K562 (cell line): ENCODE results near the gene PGF. TPM values are rescaled to one million over a fixed set of nuclear protein-coding genes. Genes with fewer than 3 reads are reported as not detected.

Experiments used
- CEBPG ChIP-seq, 3 experiments: fragments of 200-800 bp in 1 of 3; sonication (Bioruptor generic) in 1 of 3; sonication (generic) in 1 of 3; formaldehyde crosslinking in 1 of 3; IDR thresholded peaks in 2 of 3; conservative IDR thresholded peaks in 1 of 3; 2 replicates each; pipeline versions ENCODE4 v1.6.1 to v1.8.0; 2016 to 2022; ENCODE audit warnings: missing compliant biosample characterization in 2 of 3, missing genetic modification characterization in 2 of 3, mild to moderate bottlenecking in 1 of 3, missing genetic modification reagents in 1 of 3
- DEAF1 ChIP-seq: fragments of 450-650 bp; formaldehyde crosslinking; IDR thresholded peaks from 2 replicates; pipeline ENCODE4 v1.4.0; 2020; ENCODE audit warnings: mild to moderate bottlenecking, moderate library complexity
- RAD21 ChIP-seq, 2 experiments: fragments of 250-450 bp in 1 of 2; fragments of 450-650 bp in 1 of 2; sonication (Bioruptor Pico) in 1 of 2; formaldehyde crosslinking in 1 of 2; IDR thresholded peaks in 1 of 2; conservative IDR thresholded peaks in 1 of 2; 2 replicates each; pipeline versions ENCODE4 v1.4.0 to v1.8.0; 2020 to 2022; ENCODE audit warnings: mild to moderate bottlenecking in 2 of 2, moderate library complexity in 1 of 2
- STAG1 ChIP-seq: sonication (generic); formaldehyde crosslinking; IDR thresholded peaks from 2 replicates; pipeline ENCODE4 v1.5.0; 2020; ENCODE audit warnings: missing genetic modification reagents, borderline replicate concordance
- ZNF398 ChIP-seq: fragments of 250-450 bp; sonication (Bioruptor Pico); IDR thresholded peaks from 2 replicates; pipeline ENCODE4 v1.8.0; 2021; ENCODE audit warnings: moderate library complexity, mild to moderate bottlenecking, inconsistent platforms
- polyA plus RNA-seq, 8 experiments: library from polyadenylated mRNA; depleted of rRNA in 4 of 8; stranded (reverse) in 5 of 8; unstranded in 3 of 8; fragments of >200 nt; fragmentation: Nextera tagmentation in 2 of 8; fragmentation: Illumina TruSeq in 1 of 8; extraction: Ambion mirVana in 2 of 8; extraction: Trizol in 1 of 8; gene quantifications; 2 replicates each; pipeline versions ENCODE4 v1.2.1 to v1.2.3, GENCODE V29; 2011 to 2014; ENCODE audit warnings: inconsistent platforms in 1 of 8, missing spikeins in 1 of 8
- total RNA-seq, 7 experiments: library from RNA; depleted of rRNA in 6 of 7; stranded (reverse); fragments of >200 nt in 6 of 7; fragmentation: Illumina TruSeq in 2 of 7; extraction: Trizol in 2 of 7; gene quantifications; 2 replicates each; pipeline versions ENCODE4 v1.2.1 to v1.2.3, GENCODE V29; 2011 to 2021; ENCODE audit warnings: low replicate concordance in 1 of 7
- TF ChIP-seq, protein P1 (sequence below), 2 experiments: fragments of 450-650 bp; formaldehyde crosslinking in 1 of 2; IDR thresholded peaks; 2 replicates each; pipeline versions ENCODE4 v1.4.0 to v1.6.1; 2014 to 2020; ENCODE audit warnings: mild to moderate bottlenecking in 2 of 2, borderline replicate concordance in 1 of 2, low read depth in 1 of 2

Gene PGF
- total and polyA plus RNA-seq, 9 of the 15 experiments (the other 6 are each of a cell fraction or from before 2014, with no cell fraction given), result 0.04 to 0.44 (median 0.18) TPM

DNA sequence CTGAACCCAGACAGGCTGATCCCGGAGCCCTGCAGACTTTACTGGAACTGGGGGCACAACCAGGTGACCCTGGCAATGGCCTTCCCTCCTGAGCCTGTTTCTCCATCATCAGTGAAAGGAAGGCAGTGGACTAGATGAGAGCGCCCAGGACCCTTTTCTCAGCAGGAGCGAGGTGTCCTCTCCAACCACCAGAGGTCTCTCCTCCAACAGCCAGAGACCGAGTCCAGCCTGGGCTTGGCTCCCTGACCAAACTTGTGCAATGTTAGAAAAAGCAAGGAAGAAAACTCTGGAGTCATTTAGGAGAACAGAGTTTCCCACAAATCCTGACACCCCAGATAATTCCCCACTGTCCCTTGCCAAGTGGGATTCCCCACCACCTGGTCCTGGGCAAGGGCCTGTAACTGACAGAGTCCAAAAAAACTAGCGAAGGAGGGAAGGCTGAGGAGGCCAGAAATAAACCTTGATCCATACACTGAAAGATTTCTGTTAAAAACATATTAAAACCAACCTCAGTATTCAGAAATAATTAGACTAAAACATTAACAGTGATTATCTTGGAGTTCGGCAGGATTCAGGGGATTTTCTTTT is 41.3 kb downstream of the PGF start (continued):
- TF ChIP-seq, protein P1, sequence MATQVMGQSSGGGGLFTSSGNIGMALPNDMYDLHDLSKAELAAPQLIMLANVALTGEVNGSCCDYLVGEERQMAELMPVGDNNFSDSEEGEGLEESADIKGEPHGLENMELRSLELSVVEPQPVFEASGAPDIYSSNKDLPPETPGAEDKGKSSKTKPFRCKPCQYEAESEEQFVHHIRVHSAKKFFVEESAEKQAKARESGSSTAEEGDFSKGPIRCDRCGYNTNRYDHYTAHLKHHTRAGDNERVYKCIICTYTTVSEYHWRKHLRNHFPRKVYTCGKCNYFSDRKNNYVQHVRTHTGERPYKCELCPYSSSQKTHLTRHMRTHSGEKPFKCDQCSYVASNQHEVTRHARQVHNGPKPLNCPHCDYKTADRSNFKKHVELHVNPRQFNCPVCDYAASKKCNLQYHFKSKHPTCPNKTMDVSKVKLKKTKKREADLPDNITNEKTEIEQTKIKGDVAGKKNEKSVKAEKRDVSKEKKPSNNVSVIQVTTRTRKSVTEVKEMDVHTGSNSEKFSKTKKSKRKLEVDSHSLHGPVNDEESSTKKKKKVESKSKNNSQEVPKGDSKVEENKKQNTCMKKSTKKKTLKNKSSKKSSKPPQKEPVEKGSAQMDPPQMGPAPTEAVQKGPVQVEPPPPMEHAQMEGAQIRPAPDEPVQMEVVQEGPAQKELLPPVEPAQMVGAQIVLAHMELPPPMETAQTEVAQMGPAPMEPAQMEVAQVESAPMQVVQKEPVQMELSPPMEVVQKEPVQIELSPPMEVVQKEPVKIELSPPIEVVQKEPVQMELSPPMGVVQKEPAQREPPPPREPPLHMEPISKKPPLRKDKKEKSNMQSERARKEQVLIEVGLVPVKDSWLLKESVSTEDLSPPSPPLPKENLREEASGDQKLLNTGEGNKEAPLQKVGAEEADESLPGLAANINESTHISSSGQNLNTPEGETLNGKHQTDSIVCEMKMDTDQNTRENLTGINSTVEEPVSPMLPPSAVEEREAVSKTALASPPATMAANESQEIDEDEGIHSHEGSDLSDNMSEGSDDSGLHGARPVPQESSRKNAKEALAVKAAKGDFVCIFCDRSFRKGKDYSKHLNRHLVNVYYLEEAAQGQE (IDR thresholded peaks at IDR 0.05; ENCODE audit: borderline replicate concordance), result peak; percentile 70; the same call in 1 of the 2 replicates
- TF ChIP-seq, protein P1 (CRISPR knock-in tag; IDR thresholded peaks at IDR 0.05; ENCODE audit: low read depth), result no peak
- TF ChIP-seq STAG1 (CRISPR knock-in tag) (peak; percentile 47; the same call in 1 of the 2 replicates), DEAF1 (CRISPR knock-in tag) (peak; percentile 42; the same call in 1 of the 2 replicates), RAD21 (CRISPR knock-in tag; conservative IDR thresholded peaks at IDR 0.05 in 1 of 2, IDR thresholded peaks at IDR 0.05 in 1 of 2) (peak; percentile 55 to 82), CEBPG (CRISPR knock-in tag; IDR thresholded peaks at IDR 0.05) (0 out of 2 replicates have a peak, but pooled peaks have one; percentile 18), CEBPG (tag; conservative IDR thresholded peaks at IDR 0.05 in 1 of 2, IDR thresholded peaks at IDR 0.05 in 1 of 2) (peak in 1 of 2 experiments; percentile 29; a peak in 1 of 4 replicates), ZNF398 (no peak)
- TF ChIP-seq, all 486 proteins: peak for 8
